NT2/D1 (cell line): ENCODE results near the gene GAS7.

Source experiments
- SUZ12 ChIP-seq: IDR thresholded peaks from 2 replicates; pipeline ENCODE4 v1.6.1; 2011; ENCODE audit not compliant: insufficient read length, insufficient read depth; ENCODE audit errors: extremely low read depth
- YY1 ChIP-seq: IDR thresholded peaks from 2 replicates; pipeline ENCODE4 v1.6.1; 2011; ENCODE audit not compliant: insufficient read length, insufficient read depth
- ZNF274 ChIP-seq: IDR thresholded peaks from 2 replicates; pipeline ENCODE4 v1.6.1; 2011; ENCODE audit warnings: mild to moderate bottlenecking, low read depth, low read length

- TF ChIP-seq YY1 (no peak), SUZ12 (no peak), ZNF274 (no peak)
These were observed 76.3 kb downstream of the GAS7 start for GRCh38 chr17:10121971-10122707.
